Panc1 (cell line): ENCODE results near the gene UNC5B. TPM values are rescaled to one million over a fixed set of nuclear protein-coding genes. Genes with fewer than 3 reads are reported as not detected.

ENCODE experiments used
- ATAC-seq: fragments of 200-7000 bp; cut with Tn5 transposase; 2 replicates; pipeline ENCODE4 v1.9.1; 2020; ENCODE audit warnings: mild to moderate bottlenecking, moderate library complexity
- BruUV-seq: library from RNA; stranded (reverse); fragments of 400-500 nt; replicated peaks from 2 replicates; lab custom pipeline; 2021; lab: Mats Ljungman, UMichigan
- CTCF ChIA-PET: fragments of 300-600 bp; sonication (Branson Sonifier 250); formaldehyde crosslinking; loops from one replicate; lab custom pipeline; 2022; ENCODE audit warnings: antibody characterized with exemption; lab: Charles Lee
- POLR2A ChIA-PET: fragments of 300-600 bp; sonication (Branson Sonifier 250); formaldehyde crosslinking; loops from one replicate; lab custom pipeline; 2022; ENCODE audit warnings: antibody characterized with exemption; lab: Charles Lee
- DNase-seq: peaks from one replicate; pipeline ENCODE4 v3.0.0-alpha.2; 2010; ENCODE audit warnings: low read depth, low spot score
- H3K27ac ChIP-seq: 2 replicates; pipeline ENCODE4 v1.5.1; 2011; ENCODE audit warnings: mild to moderate bottlenecking, low read length, inconsistent platforms
- H3K27me3 ChIP-seq: fragments of 200-500 bp; sonication (Bioruptor generic); 2 replicates; pipeline ENCODE4 v1.6.0; 2014; ENCODE audit warnings: low read length, inconsistent platforms; ENCODE audit not compliant: control insufficient read depth, insufficient read depth
- H3K36me3 ChIP-seq: fragments of 200-500 bp; sonication (Bioruptor generic); 2 replicates; pipeline ENCODE4 v1.5.1; 2014; ENCODE audit warnings: inconsistent platforms, mild to moderate bottlenecking, low read length, moderate library complexity; ENCODE audit not compliant: control insufficient read depth, insufficient read depth
- H3K4me1 ChIP-seq: 2 replicates; pipeline ENCODE4 v1.5.1; 2011; ENCODE audit warnings: inconsistent platforms, mild to moderate bottlenecking, low read length, moderate library complexity; ENCODE audit not compliant: control insufficient read depth, insufficient read depth
- H3K4me3 ChIP-seq, 2 experiments: 2 replicates each; pipeline ENCODE4 v1.5.1; 2011 to 2012; ENCODE audit warnings: low read depth in 2 of 2, low read length in 2 of 2, mild to moderate bottlenecking in 2 of 2, inconsistent platforms in 1 of 2, moderate library complexity in 1 of 2
- H3K9me3 ChIP-seq: fragments of 200-500 bp; sonication (Bioruptor generic); 2 replicates; pipeline ENCODE4 v1.5.1; 2014; ENCODE audit warnings: low read depth, mild to moderate bottlenecking, inconsistent platforms, low read length, moderate library complexity; ENCODE audit not compliant: control insufficient read depth, insufficient read depth
- CTCF ChIP-seq: fragments of 450-650 bp; IDR thresholded peaks from 2 replicates; pipeline ENCODE4 v1.5.1; 2017; ENCODE audit warnings: mild to moderate bottlenecking
- POLR2AphosphoS5 ChIP-seq: IDR thresholded peaks from 2 replicates; pipeline ENCODE4 v1.6.1; 2012; ENCODE audit warnings: mild to moderate bottlenecking, low read depth, low read length, moderate library complexity
- REST ChIP-seq, 2 experiments: IDR thresholded peaks; 2 replicates each; pipeline ENCODE4 v1.6.1; 2011 to 2012; ENCODE audit warnings: low read depth in 2 of 2, control low read depth in 1 of 2, low read length in 1 of 2, mild to moderate bottlenecking in 1 of 2, moderate library complexity in 1 of 2; ENCODE audit not compliant: insufficient read depth in 1 of 2
- SIN3A ChIP-seq: IDR thresholded peaks from 2 replicates; pipeline ENCODE4 v1.6.1; 2012; ENCODE audit warnings: low read depth, mild to moderate bottlenecking, low read length, moderate library complexity, borderline replicate concordance; ENCODE audit not compliant: insufficient read depth
- TCF7L2 ChIP-seq: IDR thresholded peaks from 2 replicates; pipeline ENCODE4 v1.6.1; 2011; ENCODE audit warnings: mild to moderate bottlenecking, low read depth, low read length, inconsistent platforms
- in situ Hi-C: cut with HindIII; loops from 2 replicates; pipeline ENCODE4 v1.10.0; 2016; ENCODE audit warnings: low sequenced_read_pairs, low pct_unique_long_range_greater_than_20kb
- intact Hi-C: fragments of 100-400 bp; cut with micrococcal nuclease; formaldehyde crosslinking; loops from one replicate; pipeline ENCODE4 v1.10.0; 2022; ENCODE audit not compliant: unreplicated experiment
- total RNA-seq: library from RNA; stranded (reverse); gene quantifications from one replicate; pipeline ENCODE4 v1.2.1, GENCODE V29; 2021; ENCODE audit not compliant: unreplicated experiment

Gene UNC5B
- total RNA-seq, 1 experiment from 2014 or later: 1.1 TPM

- Histone ChIP-seq H3K4me3 (no peak overlapping the region), H3K27ac (no peak overlapping the region), H3K4me1 (peaks cover 5% of the 10 kb centered on the region; the same call in 1 of the 2 replicates), H3K9me3 (no peaks in the 10 kb centered on the region), H3K27me3 (no peaks in the 10 kb centered on the region), H3K36me3 (no peaks in the 10 kb centered on the region)
- in situ Hi-C loops (no loop called here), intact Hi-C loops (no loop called here)
- BruUV-seq: no TSS peak
- DNase-seq (no peak), ATAC-seq (no peak)
- CTCF ChIA-PET: interaction anchor here (0.7 to 3.4 kb wide), 2 partner anchors 12 to 282 kb away, joined by 3 to 9 read pairs; no protein-coding TSS in a partner anchor
- POLR2A ChIA-PET: no interaction called here
- TF ChIP-seq POLR2AphosphoS5 (no peak), TCF7L2 (no peak), CTCF (no peak), SIN3A (no peak), REST (IDR thresholded peaks at IDR 0.05; ENCODE audit: insufficient read depth in 1 of 2, low read depth in 2 of 2, low read length in 1 of 2) (no peak)
These were observed 46.2 kb downstream of the UNC5B start for GRCh38 chr10:71258446-71259145.

GRCh38 chr10:71259282-71259681 lies 46.9 kb downstream of the UNC5B start:
- ATAC-seq: no peak
- intact Hi-C loops: no loop called here
- CTCF ChIA-PET: interaction anchor here (0.7 to 3.4 kb wide), 2 partner anchors 11 to 281 kb away, joined by 3 to 9 read pairs; no protein-coding TSS in a partner anchor

More at GRCh38 chr10:71259282-71259681, 46.9 kb downstream of the UNC5B start:
- in situ Hi-C loops: no loop called here
- H3K36me3 ChIP-seq: no peaks in the 10 kb centered on the region
- peaks cover 5% of the 10 kb centered on the region; the same call in 1 of the 2 replicates for H3K4me1 ChIP-seq
- POLR2A ChIA-PET: no interaction called here
- no peak for TF ChIP-seq TCF7L2
- TF ChIP-seq POLR2AphosphoS5: no peak
- TF ChIP-seq CTCF: no peak
- TF ChIP-seq REST (IDR thresholded peaks at IDR 0.05; ENCODE audit: insufficient read depth in 1 of 2, low read depth in 2 of 2, low read length in 1 of 2): no peak
- TF ChIP-seq SIN3A: no peak
- H3K4me3 ChIP-seq: no peak overlapping the region
- no peak overlapping the region for H3K27ac ChIP-seq
- no TSS peak for BruUV-seq
- no peaks in the 10 kb centered on the region for H3K27me3 ChIP-seq
- no peaks in the 10 kb centered on the region for H3K9me3 ChIP-seq
- no peak for DNase-seq
